Subcutaneous adipose tissue (tissue), 4 donors: Measurements from ENCODE around the gene KSR2. TPM values are rescaled to one million over a fixed set of nuclear protein-coding genes. Genes with fewer than 3 reads are reported as not detected.

Experiments used
- total RNA-seq, 4 donors: library from RNA; depleted of rRNA; stranded (reverse); fragments of >200 nt; gene quantifications; one replicate each; pipeline ENCODE4 v1.1.0, GENCODE V29; 2016
- TF ChIP-seq, protein P1 (sequence below): fragments of 450-650 bp; IDR thresholded peaks from one replicate; pipeline ENCODE4 v1.5.1; 2016; ENCODE audit warnings: low read depth, mild to moderate bottlenecking, control low read depth, antibody characterized with exemption, moderate library complexity

KSR2 gene
- total RNA-seq, 4 donors from 2014 or later = under 0.01 TPM; not detected in 1

GRCh38 chr12:117470804-117471203, 498.0 kb downstream of the KSR2 start:
- TF ChIP-seq, protein P1, sequence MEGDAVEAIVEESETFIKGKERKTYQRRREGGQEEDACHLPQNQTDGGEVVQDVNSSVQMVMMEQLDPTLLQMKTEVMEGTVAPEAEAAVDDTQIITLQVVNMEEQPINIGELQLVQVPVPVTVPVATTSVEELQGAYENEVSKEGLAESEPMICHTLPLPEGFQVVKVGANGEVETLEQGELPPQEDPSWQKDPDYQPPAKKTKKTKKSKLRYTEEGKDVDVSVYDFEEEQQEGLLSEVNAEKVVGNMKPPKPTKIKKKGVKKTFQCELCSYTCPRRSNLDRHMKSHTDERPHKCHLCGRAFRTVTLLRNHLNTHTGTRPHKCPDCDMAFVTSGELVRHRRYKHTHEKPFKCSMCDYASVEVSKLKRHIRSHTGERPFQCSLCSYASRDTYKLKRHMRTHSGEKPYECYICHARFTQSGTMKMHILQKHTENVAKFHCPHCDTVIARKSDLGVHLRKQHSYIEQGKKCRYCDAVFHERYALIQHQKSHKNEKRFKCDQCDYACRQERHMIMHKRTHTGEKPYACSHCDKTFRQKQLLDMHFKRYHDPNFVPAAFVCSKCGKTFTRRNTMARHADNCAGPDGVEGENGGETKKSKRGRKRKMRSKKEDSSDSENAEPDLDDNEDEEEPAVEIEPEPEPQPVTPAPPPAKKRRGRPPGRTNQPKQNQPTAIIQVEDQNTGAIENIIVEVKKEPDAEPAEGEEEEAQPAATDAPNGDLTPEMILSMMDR = no peak

DNA sequence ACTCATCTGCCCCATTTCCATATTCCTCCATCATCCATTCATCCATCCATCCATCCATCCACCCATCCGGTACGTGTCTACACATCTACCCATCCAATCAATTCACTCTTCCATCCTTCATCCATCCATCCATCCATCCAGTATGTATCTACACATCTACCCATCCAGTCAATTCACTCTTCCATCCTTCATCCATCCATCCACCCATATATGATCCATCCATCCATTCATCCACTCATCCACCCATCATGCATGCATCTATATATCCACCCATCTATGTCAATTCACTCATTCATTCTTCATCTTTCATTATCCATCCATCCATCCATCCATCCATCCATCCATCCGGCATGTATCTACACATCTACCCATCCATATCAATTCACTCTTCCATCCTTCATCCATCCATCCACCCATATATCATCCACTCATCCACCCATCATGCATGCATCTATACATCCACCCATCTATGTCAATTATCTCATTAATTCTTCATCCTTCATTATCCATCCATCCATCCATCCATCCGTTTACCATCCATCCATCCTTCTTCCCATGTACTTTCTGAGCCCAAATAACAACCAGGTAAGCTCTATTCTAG, 498.8 kb downstream of the KSR2 start:
- TF ChIP-seq, protein P1 = no peak

GRCh38 chr12:117468016-117468415, 500.8 kb downstream of the KSR2 start:
- TF ChIP-seq, protein P1 = no peak

GRCh38 chr12:117467588-117467987, 501.2 kb downstream of the KSR2 start:
- TF ChIP-seq, protein P1 = no peak

GRCh38 chr12:117466677-117467362, 502.0 kb downstream of the KSR2 start:
- TF ChIP-seq, protein P1 = no peak

DNA sequence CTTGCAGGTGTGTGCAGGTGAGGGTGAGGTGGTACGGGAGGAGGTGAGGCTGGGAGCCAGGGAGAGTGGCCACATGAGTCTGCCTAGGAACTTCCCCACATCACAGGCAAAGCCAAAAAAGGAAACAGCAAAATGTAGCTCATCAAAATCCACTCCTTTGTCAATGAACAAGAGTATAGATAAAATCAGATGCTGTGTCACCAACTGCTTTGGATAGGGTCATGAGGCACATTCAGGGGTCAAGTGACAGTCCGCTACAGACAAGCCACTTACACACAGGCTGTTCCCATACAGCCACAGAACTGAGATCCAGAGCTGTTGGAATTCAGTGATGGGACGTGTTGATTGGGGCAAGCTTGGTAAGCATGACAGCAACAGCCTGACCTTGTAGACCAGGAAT, 507.1 kb downstream of the KSR2 start:
- TF ChIP-seq, protein P1 = no peak

GRCh38 chr12:117459229-117459628, 509.6 kb downstream of the KSR2 start:
- TF ChIP-seq, protein P1 = no peak
